ENCODE results near the gene PLCB1. TPM values are rescaled to one million over a fixed set of nuclear protein-coding genes. Genes with fewer than 3 reads are reported as not detected.

PLCB1 gene
- total and polyA plus RNA-seq, 2 experiments from 2014 or later, result 14.9 to 20.7 TPM

DNA sequence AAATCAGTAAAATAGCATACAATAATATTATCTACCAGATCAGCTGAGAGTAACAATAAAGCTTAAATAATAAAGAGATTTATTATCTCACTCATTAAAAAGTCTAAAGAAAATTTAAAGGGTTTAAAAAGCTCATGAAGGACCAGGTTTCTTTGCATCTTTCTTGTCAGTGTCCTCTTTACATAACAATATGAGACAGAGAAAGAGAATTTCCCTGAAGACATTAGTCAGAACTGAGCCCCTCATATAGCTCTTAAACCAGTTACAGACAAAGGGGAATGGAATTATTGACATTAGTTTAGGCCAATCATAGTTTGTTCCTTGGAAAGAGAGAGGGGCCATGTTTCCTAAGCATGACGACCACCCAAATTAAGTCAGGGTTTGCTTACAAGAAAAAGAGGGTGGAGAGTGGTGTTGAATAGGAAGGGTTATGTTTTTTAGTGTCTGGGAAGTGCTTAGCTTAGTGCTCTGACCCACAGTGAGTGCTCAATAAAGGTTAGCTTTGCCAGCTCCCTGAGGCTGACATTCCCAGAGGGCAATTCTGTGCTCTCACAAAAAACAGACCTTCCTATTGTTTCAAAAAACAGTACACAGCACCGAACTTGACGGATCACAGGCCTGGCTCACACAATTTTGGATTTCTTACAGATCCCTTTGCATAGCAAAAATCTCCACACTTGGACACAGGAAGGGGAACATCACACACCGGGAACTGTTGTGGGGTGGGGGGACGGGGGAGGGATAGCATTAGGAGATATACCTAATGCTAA is 3.6 kb upstream of the PLCB1 start (continued):
- TF ChIP-seq, protein P1, sequence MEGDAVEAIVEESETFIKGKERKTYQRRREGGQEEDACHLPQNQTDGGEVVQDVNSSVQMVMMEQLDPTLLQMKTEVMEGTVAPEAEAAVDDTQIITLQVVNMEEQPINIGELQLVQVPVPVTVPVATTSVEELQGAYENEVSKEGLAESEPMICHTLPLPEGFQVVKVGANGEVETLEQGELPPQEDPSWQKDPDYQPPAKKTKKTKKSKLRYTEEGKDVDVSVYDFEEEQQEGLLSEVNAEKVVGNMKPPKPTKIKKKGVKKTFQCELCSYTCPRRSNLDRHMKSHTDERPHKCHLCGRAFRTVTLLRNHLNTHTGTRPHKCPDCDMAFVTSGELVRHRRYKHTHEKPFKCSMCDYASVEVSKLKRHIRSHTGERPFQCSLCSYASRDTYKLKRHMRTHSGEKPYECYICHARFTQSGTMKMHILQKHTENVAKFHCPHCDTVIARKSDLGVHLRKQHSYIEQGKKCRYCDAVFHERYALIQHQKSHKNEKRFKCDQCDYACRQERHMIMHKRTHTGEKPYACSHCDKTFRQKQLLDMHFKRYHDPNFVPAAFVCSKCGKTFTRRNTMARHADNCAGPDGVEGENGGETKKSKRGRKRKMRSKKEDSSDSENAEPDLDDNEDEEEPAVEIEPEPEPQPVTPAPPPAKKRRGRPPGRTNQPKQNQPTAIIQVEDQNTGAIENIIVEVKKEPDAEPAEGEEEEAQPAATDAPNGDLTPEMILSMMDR (conservative IDR thresholded peaks at IDR 0.05; ENCODE audit: low read depth in 2 of 2), result no peak

DNA sequence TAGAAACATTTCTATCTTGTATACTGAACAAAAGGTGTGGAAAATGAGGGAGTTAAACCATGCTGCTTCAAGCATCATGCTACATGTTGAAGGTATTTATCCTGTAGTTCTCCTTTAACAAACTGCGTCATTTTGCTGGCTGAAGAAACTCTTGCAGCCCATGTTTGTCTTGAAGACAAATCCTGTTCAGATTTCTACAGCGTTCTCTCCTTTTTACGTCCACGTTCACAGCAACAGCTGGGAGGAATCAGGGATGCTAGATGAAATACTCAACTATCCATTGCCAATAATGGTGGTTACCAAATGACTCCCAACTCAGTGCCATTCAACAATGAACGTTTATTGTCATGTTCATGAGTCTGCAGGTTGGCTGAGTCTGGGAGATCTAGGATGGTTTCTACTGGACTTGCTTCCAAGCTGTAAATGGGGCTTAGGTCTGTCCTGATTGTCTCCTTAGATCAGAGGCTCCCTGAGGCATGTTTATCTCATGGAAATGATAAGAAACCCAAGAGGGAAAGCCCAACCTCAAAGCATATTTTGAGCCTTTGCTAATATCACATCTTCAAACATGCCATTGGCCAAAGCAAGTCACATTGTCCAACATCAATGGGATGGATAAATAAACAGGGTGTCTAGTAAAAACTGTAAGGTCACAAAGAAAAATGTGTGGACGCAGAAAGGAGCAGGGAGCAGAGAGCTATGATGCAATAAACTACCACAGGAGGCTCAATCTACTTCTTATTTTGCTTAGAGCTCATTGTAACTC is 2.7 kb upstream of the PLCB1 start:
- H2AFZ ChIP-seq, result no peak overlapping the region
- no peak overlapping the region for H3K27ac ChIP-seq (ENCODE audit: low read depth)
- ATAC-seq, result no peak
- H3K36me3 Mint-ChIP-seq (ENCODE audit: low read depth), result no peaks in the 10 kb centered on the region
- no peak overlapping the region for H3K4me3 ChIP-seq
- H3K4me1 Mint-ChIP-seq, result peaks cover 26% of the 10 kb centered on the region
- H3K27me3 Mint-ChIP-seq (ENCODE audit: insufficient read depth, low read depth, poor library complexity), result peaks cover 24% of the 10 kb centered on the region
- H3K4me2 ChIP-seq, result no peak overlapping the region
- H3K4me3 Mint-ChIP-seq, result no peak overlapping the region
- H3K9me3 Mint-ChIP-seq, result no peaks in the 10 kb centered on the region
- DNase-seq (ENCODE audit: low spot score), result no peak
- no peaks in the 10 kb centered on the region for H3K36me3 ChIP-seq (ENCODE audit: insufficient read depth)
- peaks cover 11% of the 10 kb centered on the region for H4K20me1 ChIP-seq (replicated peaks; ENCODE audit: insufficient read depth)
- H3K27me3 ChIP-seq (ENCODE audit: insufficient read depth), result peaks cover 41% of the 10 kb centered on the region
- no peak overlapping the region for H3K27ac Mint-ChIP-seq
- no peaks in the 10 kb centered on the region for H3K9me2 ChIP-seq (ENCODE audit: insufficient read depth)
- H3K4me1 ChIP-seq (ENCODE audit: insufficient read depth), result peaks cover 46% of the 10 kb centered on the region
- H3K79me2 ChIP-seq (replicated peaks; ENCODE audit: insufficient read depth), result no peaks in the 10 kb centered on the region
- H3F3A ChIP-seq (replicated peaks; ENCODE audit: low read depth), result no peaks in the 10 kb centered on the region
- TF ChIP-seq EZH2 (IDR thresholded peaks at IDR 0.05; ENCODE audit: low read depth, unreplicated experiment) (no peak), CREB1 (CRISPR knock-in tag; IDR thresholded peaks at IDR 0.05; ENCODE audit: low read depth) (no peak), ZNF114 (CRISPR knock-in tag; IDR thresholded peaks at IDR 0.05) (no peak), REST (IDR thresholded peaks at IDR 0.05; ENCODE audit: unreplicated experiment) (no peak), POLR2AphosphoS5 (IDR thresholded peaks at IDR 0.05; ENCODE audit: low read depth) (no peak), NANOG (IDR thresholded peaks at IDR 0.05; ENCODE audit: borderline replicate concordance) (no peak), JUNB (IDR thresholded peaks at IDR 0.05; ENCODE audit: unreplicated experiment) (no peak), ETS1 (IDR thresholded peaks at IDR 0.05) (no peak), STAT1 (IDR thresholded peaks at IDR 0.05; ENCODE audit: unreplicated experiment) (no peak), ZNF331 (CRISPR knock-in tag; IDR thresholded peaks at IDR 0.05; ENCODE audit: low read depth) (no peak)
- TF ChIP-seq, protein P1 (conservative IDR thresholded peaks at IDR 0.05; ENCODE audit: low read depth in 2 of 2), result no peak
